MM.1S (cell line): Measurements from ENCODE around the gene MPHOSPH9.

Experiments
- CTCF ChIP-seq: fragments of 300-600 bp; sonication (generic); IDR thresholded peaks from 2 replicates; pipeline ENCODE4 v1.5.1; 2016; ENCODE audit warnings: antibody characterized with exemption, low read length, mixed read lengths
- EZH2 ChIP-seq: fragments of 300-600 bp; sonication (generic); optimal IDR thresholded peaks from 2 replicates; pipeline ENCODE3; 2017; ENCODE audit warnings: low read depth, mild to moderate bottlenecking, antibody characterized with exemption, low read length, mixed read lengths
- EZH2phosphoT487 ChIP-seq: fragments of 300-600 bp; sonication (generic); IDR thresholded peaks from 2 replicates; pipeline ENCODE4 v1.6.1; 2018; ENCODE audit warnings: antibody characterized with exemption, low read length

GRCh38 chr12:123271001-123271668 is 38.2 kb upstream of the MPHOSPH9 start:
- TF ChIP-seq EZH2 (no peak), CTCF (no peak), EZH2phosphoT487 (no peak)
